Neuron (in vitro differentiated cells): Measurements from ENCODE around the gene WNT9A.

Experiments
- H2AFZ ChIP-seq: one replicate; pipeline ENCODE4 v1.6.1; 2013; ENCODE audit warnings: low read depth, mild to moderate bottlenecking, inconsistent platforms, low read length, moderate library complexity
- H3K27me3 ChIP-seq: one replicate; pipeline ENCODE4 v1.6.1; 2013; ENCODE audit warnings: low read length; ENCODE audit not compliant: insufficient read depth
- H3K36me3 ChIP-seq: one replicate; pipeline ENCODE4 v1.6.1; 2013; ENCODE audit warnings: low read length; ENCODE audit not compliant: insufficient read depth
- H3K4me1 ChIP-seq: one replicate; pipeline ENCODE4 v1.6.1; 2013; ENCODE audit warnings: low read length; ENCODE audit not compliant: insufficient read depth
- H3K4me3 ChIP-seq: 2 replicates; pipeline ENCODE4 v1.5.1; 2013; ENCODE audit warnings: mild to moderate bottlenecking, low read length, moderate library complexity
- H3K9me3 ChIP-seq: one replicate; pipeline ENCODE4 v1.6.1; 2013; ENCODE audit warnings: low read length

Gene WNT9A

GRCh38 chr1:227928811-227929375 lies 18.8 kb downstream of the WNT9A start:
- Histone ChIP-seq H3K27me3 (no peaks in the 10 kb centered on the region), H3K4me3 (no peak overlapping the region), H2AFZ (no peak overlapping the region), H3K36me3 (no peaks in the 10 kb centered on the region), H3K9me3 (no peaks in the 10 kb centered on the region), H3K4me1 (no peaks in the 10 kb centered on the region)

GRCh38 chr1:227927971-227928741 lies 19.6 kb downstream of the WNT9A start:
- Histone ChIP-seq H3K27me3 (no peaks in the 10 kb centered on the region), H3K9me3 (no peaks in the 10 kb centered on the region), H3K4me3 (no peak overlapping the region), H3K4me1 (no peaks in the 10 kb centered on the region), H2AFZ (no peak overlapping the region), H3K36me3 (no peaks in the 10 kb centered on the region)

- no peak overlapping the region for H3K4me3 ChIP-seq
- H3K27me3 ChIP-seq, result no peaks in the 10 kb centered on the region
- H3K36me3 ChIP-seq, result no peaks in the 10 kb centered on the region
- H3K9me3 ChIP-seq, result no peaks in the 10 kb centered on the region
- H3K4me1 ChIP-seq, result no peaks in the 10 kb centered on the region
- H2AFZ ChIP-seq, result no peak overlapping the region
Observed at GRCh38 chr1:227926896-227927885, 20.5 kb downstream of the WNT9A start.

- H3K9me3 ChIP-seq, result no peaks in the 10 kb centered on the region
- H3K36me3 ChIP-seq, result no peaks in the 10 kb centered on the region
- H2AFZ ChIP-seq, result no peak overlapping the region
- no peak overlapping the region for H3K4me3 ChIP-seq
- no peaks in the 10 kb centered on the region for H3K27me3 ChIP-seq
- no peaks in the 10 kb centered on the region for H3K4me1 ChIP-seq
Observed at GRCh38 chr1:227926216-227926791, 21.4 kb downstream of the WNT9A start.

GRCh38 chr1:227925582-227926198 lies 22.0 kb downstream of the WNT9A start:
- Histone ChIP-seq H3K36me3 (no peaks in the 10 kb centered on the region), H3K4me3 (no peak overlapping the region), H3K27me3 (no peaks in the 10 kb centered on the region), H2AFZ (no peak overlapping the region), H3K9me3 (no peaks in the 10 kb centered on the region), H3K4me1 (peaks cover under 1% of the 10 kb centered on the region)

GRCh38 chr1:227924833-227925574 lies 22.7 kb downstream of the WNT9A start:
- no peaks in the 10 kb centered on the region for H3K27me3 ChIP-seq

GRCh38 chr1:227924168-227924832 lies 23.4 kb downstream of the WNT9A start:
- no peaks in the 10 kb centered on the region for H3K36me3 ChIP-seq
- H3K4me1 ChIP-seq, result peaks cover 13% of the 10 kb centered on the region

More at GRCh38 chr1:227924833-227925574, 22.7 kb downstream of the WNT9A start:
- H3K9me3 ChIP-seq, result no peaks in the 10 kb centered on the region
- H3K4me3 ChIP-seq, result no peak overlapping the region
- peaks cover 6% of the 10 kb centered on the region for H3K4me1 ChIP-seq
- no peak overlapping the region for H2AFZ ChIP-seq
- H3K36me3 ChIP-seq, result no peaks in the 10 kb centered on the region

GRCh38 chr1:227923353-227924167 lies 24.2 kb downstream of the WNT9A start:
- Histone ChIP-seq H3K4me1 (peaks cover 16% of the 10 kb centered on the region), H3K36me3 (no peaks in the 10 kb centered on the region), H3K27me3 (no peaks in the 10 kb centered on the region), H2AFZ (no peak overlapping the region), H3K9me3 (no peaks in the 10 kb centered on the region), H3K4me3 (no peak overlapping the region)

More at GRCh38 chr1:227924168-227924832, 23.4 kb downstream of the WNT9A start:
- Histone ChIP-seq H2AFZ (no peak overlapping the region), H3K4me3 (no peak overlapping the region), H3K9me3 (no peaks in the 10 kb centered on the region), H3K27me3 (no peaks in the 10 kb centered on the region)

GRCh38 chr1:227922501-227923352 lies 25.0 kb downstream of the WNT9A start:
- no peak overlapping the region for H3K4me3 ChIP-seq
- no peaks in the 10 kb centered on the region for H3K9me3 ChIP-seq
- H3K4me1 ChIP-seq, result peaks cover 17% of the 10 kb centered on the region
- no peaks in the 10 kb centered on the region for H3K27me3 ChIP-seq
- no peak overlapping the region for H2AFZ ChIP-seq
- H3K36me3 ChIP-seq, result no peaks in the 10 kb centered on the region

- H3K4me1 ChIP-seq, result peaks cover 28% of the 10 kb centered on the region
- H3K9me3 ChIP-seq, result no peaks in the 10 kb centered on the region
- no peak overlapping the region for H3K4me3 ChIP-seq
- H3K27me3 ChIP-seq, result no peaks in the 10 kb centered on the region
- no peak overlapping the region for H2AFZ ChIP-seq
- no peaks in the 10 kb centered on the region for H3K36me3 ChIP-seq
Observed at GRCh38 chr1:227921461-227922185, 26.1 kb downstream of the WNT9A start.
